ENCODE data around the gene RNF8.

DNA sequence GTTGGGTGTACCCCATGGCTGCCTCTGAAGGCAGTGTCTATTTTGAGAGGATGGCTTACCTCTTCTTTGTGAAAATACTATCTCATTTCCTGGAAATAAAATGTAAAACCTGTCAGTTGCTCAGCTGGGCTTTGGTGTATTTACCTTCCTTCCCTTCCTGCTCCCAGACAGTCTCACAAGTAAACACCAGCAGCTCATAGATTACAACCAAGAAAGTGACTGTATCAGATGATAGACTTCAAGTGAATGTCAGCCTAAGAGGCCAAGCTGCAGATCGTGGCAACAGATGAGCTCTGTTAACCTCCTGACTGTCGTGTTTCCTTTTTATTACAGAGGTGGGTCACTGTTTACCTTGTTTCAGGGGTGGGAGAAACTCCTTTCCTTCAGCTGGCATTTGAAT is 37.3 kb downstream of the RNF8 start:
- TF ChIP-seq, protein P1, sequence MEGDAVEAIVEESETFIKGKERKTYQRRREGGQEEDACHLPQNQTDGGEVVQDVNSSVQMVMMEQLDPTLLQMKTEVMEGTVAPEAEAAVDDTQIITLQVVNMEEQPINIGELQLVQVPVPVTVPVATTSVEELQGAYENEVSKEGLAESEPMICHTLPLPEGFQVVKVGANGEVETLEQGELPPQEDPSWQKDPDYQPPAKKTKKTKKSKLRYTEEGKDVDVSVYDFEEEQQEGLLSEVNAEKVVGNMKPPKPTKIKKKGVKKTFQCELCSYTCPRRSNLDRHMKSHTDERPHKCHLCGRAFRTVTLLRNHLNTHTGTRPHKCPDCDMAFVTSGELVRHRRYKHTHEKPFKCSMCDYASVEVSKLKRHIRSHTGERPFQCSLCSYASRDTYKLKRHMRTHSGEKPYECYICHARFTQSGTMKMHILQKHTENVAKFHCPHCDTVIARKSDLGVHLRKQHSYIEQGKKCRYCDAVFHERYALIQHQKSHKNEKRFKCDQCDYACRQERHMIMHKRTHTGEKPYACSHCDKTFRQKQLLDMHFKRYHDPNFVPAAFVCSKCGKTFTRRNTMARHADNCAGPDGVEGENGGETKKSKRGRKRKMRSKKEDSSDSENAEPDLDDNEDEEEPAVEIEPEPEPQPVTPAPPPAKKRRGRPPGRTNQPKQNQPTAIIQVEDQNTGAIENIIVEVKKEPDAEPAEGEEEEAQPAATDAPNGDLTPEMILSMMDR (IDR thresholded peaks at IDR 0.05): no peak
- TF ChIP-seq TCF7 (CRISPR knock-in tag; IDR thresholded peaks at IDR 0.05; ENCODE audit: low read depth) (no peak), ATF2 (CRISPR knock-in tag; IDR thresholded peaks at IDR 0.05; ENCODE audit: borderline replicate concordance, low read depth) (no peak), TP53 (CRISPR knock-in tag; IDR thresholded peaks at IDR 0.05) (no peak), RORB (CRISPR knock-in tag; IDR thresholded peaks at IDR 0.05) (no peak), ERG (CRISPR knock-in tag; IDR thresholded peaks at IDR 0.05) (no peak), NFE2L1 (CRISPR knock-in tag; IDR thresholded peaks at IDR 0.05) (no peak), ZNF121 (CRISPR knock-in tag; IDR thresholded peaks at IDR 0.05) (no peak), USF2 (CRISPR knock-in tag; IDR thresholded peaks at IDR 0.05) (no peak), ELF4 (CRISPR knock-in tag; IDR thresholded peaks at IDR 0.05; ENCODE audit: low read depth) (no peak), CBFB (CRISPR knock-in tag; IDR thresholded peaks at IDR 0.05; ENCODE audit: low read depth) (no peak)
- TF ChIP-seq, protein P2, sequence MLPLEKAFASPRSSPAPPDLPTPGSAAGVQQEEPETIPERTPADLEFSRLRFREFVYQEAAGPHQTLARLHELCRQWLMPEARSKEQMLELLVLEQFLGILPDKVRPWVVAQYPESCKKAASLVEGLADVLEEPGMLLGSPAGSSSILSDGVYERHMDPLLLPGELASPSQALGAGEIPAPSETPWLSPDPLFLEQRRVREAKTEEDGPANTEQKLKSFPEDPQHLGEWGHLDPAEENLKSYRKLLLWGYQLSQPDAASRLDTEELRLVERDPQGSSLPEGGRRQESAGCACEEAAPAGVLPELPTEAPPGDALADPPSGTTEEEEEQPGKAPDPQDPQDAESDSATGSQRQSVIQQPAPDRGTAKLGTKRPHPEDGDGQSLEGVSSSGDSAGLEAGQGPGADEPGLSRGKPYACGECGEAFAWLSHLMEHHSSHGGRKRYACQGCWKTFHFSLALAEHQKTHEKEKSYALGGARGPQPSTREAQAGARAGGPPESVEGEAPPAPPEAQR (CRISPR knock-in tag; IDR thresholded peaks at IDR 0.05): no peak

Data from WTC11 (cell line).